ENCODE measurements around the gene MB21D2.

The MB21D2 gene

DNA sequence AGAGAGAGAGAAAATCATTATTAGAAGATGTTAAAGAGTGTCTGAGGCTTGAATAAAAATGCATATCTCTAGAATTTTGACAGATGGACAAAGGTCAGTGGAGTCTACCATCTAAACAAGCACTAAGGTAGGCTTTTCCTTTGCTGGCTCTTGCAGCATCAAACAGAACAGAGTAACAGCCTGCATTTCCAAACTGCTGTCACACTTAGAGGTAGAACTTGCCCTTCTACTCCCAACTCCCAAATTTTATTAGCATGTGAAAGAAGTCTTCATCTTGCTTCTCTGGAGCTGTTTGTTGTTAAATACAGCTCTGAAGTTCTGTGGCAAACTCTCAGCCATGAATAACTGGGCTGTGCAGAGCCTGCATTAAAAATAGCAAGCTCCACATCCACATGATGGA is 4.1 kb upstream of the MB21D2 start:
- DNase-seq (ENCODE audit: low spot score) = no peak

DNA sequence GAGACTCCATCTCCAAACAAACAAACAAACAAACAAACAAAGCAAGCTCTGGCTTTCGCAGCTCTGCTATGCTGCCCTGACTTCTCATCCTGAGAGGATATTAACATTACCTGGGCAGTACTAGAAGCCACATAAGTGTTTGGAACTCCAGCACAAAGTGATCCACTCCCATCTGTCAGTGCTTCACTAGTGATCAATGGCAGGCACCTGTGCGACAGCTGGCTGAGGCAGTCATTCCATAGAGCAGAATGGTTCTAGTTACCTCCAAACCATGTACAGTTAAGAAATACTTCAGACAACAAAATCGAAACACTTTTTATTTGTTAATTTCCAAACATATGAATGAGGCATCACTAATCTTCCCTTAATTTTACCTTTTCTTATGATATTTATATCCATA is 2.8 kb upstream of the MB21D2 start:
- no peak for DNase-seq (ENCODE audit: low spot score)

DNA sequence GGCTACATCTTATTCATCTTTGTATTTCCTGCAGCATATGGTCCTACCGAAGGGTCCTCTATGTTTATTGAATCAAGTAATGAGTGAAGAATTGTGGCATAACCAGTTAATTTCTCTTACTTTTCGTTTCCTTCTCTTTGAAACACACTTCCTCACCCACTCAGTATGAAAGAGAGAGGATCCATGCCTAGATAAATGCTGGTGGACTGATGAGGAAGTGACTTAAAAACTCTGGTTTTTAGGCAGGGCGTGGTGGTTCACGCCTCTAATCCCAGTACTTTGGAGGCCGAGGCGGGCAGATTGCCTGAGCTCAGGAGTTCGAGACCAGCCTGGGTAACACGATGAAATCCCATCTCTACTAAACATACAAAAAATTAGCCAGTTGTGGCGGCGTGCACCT is 2.2 kb upstream of the MB21D2 start:
- no peak for DNase-seq (ENCODE audit: low spot score)

DNA sequence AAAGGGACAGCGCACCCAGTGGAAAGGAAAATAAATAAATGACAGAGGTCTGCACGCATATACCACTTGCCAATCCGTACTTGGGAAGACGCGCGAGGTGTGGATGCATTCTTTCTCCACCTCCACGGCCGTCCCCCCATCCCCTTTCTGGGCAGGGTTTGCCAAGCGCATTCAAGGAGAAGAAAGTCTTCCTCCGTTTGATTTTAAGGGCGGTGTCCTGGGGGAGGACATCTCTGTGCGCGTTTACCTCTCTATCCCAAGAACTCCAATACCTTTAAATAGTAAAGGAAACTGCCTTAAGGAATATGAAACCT is 576 bp upstream of the MB21D2 start:
- DNase-seq (ENCODE audit: low spot score) = no peak

DNA sequence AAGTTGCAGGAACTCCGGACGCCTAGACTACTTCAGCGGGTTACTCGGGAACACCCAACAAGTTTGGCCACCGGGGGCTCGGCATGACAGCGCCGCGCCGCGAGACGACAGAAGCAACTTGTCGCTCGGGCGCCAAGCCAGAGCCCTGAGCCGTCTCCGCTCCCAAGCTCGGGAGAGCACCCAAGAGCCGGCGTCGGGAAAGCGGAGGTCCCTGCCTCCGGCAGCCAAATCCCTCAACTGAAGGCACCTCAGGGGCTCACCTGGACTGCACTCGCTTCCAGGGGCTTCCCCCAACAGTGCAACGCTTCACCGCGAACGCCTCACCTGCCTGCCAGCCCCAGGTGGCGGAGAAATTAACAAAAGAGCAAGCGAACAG is 640 bp downstream of the MB21D2 start:
- peak; percentile 68 for DNase-seq (ENCODE audit: low spot score)

DNA sequence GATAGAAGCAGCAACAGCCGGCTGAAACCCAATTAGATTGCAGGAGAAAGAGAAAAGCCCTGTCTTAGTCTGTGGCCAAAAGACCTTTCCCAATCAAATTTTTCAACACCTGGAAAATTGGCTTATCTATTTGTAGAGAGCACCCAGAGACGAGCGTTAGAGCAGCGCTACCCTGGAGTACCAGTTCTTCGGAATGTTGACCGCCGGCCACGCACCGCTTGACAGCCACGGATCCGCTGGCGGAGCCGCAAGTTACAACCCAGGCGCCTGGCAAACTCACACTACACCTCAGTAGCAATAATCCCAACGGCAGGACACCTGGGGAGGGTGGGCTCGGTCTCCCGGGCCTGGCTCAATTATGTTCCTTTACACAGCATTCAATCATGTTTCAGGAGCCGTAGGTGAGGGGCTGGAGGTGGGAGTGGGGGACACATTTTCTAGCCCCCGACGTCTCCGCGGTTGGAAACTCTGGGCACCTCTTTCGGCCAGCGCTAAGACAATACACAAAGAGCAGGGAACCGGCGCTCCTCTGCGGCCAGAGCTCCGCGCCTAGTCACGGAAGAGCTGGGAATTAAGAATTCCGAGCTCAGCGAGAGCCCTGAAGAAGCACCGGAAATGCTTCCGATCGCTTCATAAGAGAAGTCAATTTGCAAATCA is 1.2 kb downstream of the MB21D2 start:
- no peak for DNase-seq (ENCODE audit: low spot score)

DNA sequence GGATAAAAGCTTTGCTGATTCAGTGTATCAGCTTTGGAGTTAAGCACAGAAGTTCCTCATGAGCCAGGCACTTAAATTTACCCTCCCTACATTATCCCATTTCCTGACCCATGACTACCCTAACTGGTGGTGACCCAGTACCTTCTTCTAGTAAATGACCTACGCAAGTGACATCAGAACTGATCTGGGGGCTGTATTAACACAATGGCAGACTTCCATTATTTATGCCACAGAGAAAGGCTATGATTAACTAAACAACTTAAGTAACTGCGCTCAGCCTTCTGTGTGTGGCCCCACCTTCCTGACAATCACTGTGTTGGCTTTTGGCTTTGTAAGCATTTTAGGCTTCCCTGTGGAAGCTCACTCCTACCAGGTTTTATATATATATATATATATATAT is 1.9 kb downstream of the MB21D2 start:
- no peak for DNase-seq (ENCODE audit: low spot score)

DNA sequence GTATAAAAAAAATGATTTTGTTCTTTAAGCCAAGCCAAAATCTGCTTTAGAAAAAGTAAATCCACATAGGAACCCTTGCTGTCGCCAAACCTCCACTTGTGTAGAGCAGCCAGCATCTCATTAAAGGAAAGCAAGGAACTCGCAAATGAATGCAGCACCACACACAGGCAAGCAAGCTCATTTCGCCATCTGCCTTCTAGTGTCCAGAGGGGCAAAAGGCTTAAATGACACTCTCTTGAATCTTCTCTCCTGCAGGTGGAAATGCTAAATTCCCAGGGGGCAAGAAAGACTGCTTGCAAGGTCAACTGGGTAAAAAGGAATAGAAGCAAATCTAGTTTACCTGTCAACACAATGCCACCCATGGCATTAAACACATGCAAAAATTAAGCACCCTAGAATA is 2.4 kb downstream of the MB21D2 start:
- DNase-seq (ENCODE audit: low spot score) = peak; percentile 39

DNA sequence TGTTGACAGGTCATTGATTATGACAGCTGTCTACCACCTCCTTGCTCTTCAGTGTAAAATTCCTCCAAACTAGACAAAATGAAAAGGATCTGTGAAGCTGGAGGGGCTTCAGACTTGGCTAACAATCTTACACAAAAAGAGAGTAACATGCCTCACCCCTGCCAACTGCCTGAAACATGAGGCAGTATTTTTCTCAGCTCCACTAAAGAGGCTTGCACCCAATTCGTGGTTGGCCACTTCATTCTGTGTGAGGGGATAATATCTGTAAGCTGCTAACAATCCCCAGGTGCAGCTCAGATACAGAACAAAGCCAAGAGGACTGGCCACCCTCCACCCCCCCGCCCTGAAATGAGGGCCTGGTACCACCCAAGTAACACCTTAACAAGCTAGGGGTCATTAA is 2.8 kb downstream of the MB21D2 start:
- DNase-seq (ENCODE audit: low spot score) = no peak

DNA sequence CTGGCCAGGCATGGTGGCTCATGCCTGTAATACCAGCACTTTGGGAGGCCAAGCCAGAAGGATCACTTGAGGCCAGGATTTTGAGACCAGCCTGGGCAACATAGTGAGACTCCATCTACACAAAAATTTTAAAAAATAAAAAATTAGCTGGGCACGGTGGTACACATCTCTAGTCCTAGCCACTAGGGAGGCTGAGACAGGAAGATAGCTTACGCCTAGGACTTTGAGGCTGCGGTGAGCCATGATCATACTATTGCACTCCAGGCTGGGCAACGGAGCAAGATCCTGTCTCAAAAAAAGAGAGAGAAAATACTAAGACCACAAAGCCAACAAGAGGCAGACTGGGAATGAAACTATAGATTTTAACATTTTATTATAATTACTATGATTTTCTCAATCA is 4.1 kb downstream of the MB21D2 start:
- no peak for DNase-seq (ENCODE audit: low spot score)

DNA sequence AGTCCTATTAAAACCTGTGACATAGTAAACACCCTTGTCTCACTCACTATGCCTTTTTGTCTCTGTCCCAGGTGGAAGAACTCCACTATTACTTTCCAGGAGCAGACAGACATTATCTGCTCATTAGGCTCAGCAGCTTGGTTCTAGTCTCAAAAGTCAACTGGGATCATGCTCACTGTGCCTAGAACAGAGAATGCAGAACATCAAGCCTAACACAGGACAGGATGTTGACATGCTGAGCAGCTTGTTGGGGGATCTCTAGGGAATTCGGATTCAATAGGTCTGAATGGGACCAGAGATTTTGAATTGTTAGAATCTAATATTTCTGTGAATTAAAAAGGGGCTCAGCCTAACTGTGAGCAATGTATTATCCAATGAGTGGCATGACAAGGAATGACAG is 6.4 kb downstream of the MB21D2 start:
- DNase-seq (ENCODE audit: low spot score) = no peak

DNA sequence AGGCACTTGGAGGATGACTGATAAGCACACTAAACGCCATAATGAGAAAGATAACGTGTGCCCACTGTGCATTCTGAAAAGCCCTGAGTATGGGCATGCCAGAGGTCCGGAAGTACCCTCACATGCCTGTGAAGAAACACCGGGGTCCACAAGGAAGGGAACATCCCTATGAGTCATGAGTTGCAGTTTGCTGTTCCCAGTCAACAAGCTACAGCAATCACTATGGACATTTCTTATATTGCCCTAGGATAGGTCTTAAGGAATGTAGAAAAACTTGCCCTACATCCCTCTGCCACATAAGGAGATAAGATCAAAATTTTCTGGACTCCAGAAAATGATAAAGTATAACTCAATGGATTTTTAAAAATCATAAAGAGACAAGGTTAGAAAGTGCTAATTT is 9.9 kb downstream of the MB21D2 start:
- no peak for DNase-seq (ENCODE audit: low spot score)

DNA sequence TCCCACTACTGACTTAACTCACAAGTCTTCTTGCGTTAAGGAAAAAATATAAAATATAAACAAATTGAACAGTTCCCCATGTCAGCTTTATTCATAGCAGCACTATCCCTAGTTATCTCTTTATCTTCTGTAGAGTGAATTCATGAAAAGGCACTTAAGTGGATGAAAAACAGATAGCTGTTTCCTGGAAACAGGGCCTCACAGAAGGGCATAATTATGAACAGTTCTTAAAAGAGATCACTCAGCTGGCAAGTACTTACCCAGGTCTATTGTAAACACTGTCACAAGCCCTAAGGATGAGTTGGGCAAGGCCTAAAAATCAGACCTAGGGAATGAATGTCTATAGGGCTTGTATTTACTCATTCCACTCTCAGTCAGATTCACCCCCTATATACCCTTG is 10.7 kb downstream of the MB21D2 start:
- no peak for DNase-seq (ENCODE audit: low spot score)

DNA sequence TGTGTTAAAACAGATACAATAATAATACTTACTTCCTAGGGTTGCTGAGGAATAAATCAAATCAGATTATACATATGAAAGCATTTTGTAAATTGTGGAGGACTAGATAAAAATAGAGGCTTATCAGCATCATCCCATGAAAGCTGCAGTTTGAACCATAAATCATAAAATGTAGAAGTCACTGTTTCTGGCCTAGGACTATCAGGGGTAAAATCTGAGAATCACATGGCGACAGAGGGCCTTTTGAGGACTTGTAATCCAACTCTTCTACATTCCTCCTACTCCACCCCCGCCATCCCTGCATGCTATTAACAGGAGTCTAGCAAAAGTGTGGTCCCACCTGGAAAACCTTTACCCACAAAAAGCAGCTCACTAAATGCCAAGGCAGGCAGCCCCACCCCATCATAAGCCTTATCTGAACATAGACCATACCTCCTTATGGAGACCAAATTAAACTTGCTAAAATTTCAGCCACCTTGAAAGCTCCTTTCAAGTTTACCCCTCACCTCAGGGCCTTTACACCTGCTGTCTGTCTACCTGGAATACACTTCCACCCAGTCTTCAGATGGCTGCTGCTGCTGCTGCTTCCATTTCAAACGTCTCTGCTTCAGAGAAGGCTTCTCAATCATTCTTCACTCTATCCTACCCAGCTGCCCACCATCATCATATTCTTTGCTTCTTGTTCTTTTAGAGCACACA is 11.5 kb downstream of the MB21D2 start:
- DNase-seq (ENCODE audit: low spot score) = no peak

DNA sequence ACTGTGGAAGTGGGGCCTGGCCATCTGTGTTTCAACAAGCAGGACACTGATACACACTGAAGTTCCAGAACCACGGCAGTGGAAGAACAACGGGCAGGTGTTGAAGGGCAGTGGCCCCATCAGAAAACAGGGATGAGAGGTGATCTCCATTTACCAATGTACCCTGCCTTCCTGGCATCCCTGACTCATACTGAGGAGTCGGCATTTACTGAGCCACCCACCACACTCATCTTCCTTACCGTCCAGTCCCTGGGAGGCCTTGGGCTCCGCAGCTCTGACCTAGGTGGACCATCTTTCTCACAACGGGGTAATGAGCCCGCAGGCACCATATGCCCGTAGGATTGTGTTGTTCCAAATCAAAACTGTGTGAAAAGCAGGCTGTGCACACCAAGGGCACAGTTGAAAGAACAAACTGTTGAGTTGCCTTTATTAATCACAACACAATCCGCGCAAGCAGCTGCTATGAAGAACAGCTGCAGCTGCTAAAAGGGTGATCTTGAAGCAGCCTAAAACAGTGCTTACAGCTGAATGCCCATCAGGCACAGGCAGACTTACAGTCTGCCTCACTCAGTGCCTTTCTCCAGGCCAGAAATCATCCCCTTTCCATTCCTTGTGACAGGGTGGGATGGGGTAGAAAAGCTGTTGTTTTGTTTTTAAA is 12.9 kb downstream of the MB21D2 start:
- no peak for DNase-seq (ENCODE audit: low spot score)

DNA sequence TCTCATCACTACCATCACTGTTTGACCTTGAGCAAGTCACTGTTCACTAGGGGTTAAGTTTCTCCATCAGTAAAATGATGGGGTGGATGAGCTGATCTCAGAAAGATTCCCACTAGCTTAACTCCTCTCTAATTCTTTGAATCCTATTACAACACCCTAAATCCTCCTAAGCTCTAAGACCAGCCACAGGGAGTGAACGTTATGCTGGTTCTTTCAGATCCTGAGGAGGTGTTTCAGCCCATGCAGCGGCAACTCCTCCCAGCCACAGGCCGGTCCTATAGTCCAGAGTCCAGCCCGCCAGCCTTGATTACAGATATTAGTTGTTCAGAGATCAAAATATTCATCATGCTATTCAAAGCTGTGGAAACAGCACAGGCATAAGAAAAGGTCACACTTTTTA is 15.1 kb downstream of the MB21D2 start:
- no peak for DNase-seq (ENCODE audit: low spot score)

DNA sequence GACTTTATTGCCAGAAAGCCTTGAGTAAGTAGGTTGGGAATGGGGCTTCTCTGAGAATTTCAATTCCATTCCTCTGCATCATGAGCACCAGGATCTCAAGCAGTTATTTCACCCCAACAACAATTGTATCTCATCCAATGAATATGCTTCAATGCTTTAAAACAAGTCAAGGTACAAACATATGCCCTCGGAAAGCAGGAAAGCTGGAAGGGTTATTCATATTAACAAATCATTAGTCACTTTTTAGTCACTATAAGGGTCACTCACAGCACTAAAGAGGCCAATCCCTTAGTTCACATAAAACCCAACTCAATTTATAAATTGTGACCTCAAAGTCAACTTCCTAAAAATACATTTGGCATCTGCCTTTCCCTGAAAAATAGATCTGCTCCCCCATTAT is 16.2 kb downstream of the MB21D2 start:
- no peak for DNase-seq (ENCODE audit: low spot score)

DNA sequence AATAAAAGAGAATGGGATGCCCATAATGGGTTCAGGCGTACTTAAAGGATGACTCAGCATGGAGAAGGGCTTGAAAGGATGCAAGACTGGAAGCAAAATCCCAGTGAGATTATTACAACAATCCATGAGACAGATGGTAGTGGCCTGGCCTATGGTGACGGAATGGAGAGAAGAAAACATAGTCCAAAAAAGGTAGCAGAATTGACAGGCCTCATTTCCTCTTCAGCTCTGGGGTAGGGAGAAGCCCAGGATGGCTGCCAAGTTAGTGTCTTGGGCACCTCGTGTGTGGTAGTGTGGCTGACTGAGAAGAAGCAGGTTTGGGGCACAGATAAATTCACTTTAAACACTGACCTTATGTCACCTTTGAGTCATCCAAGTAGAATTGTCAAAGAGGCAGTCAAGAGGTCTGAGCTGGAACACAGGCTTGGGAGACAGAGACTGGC is 18.1 kb downstream of the MB21D2 start:
- DNase-seq (ENCODE audit: low spot score) = no peak

DNA sequence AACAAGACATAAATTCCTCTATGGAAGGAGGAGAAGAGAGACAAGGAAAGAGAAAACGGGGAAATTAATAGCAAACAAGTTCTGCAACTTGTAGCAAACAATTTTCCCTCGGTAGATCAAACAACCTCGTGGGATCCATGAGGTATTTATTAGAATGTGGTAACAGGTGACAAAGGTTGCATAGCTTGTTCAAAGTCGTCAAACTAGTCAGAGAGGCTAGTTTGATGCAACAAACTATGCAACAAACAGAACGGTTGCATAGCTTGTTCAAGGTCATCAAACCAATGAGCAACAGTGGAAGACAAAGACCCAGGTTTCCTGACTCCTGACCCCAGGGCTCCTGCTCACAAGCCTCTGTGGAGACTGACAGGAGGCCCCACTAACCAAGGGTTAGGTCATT is 20.7 kb downstream of the MB21D2 start:
- no peak for DNase-seq (ENCODE audit: low spot score)

DNA sequence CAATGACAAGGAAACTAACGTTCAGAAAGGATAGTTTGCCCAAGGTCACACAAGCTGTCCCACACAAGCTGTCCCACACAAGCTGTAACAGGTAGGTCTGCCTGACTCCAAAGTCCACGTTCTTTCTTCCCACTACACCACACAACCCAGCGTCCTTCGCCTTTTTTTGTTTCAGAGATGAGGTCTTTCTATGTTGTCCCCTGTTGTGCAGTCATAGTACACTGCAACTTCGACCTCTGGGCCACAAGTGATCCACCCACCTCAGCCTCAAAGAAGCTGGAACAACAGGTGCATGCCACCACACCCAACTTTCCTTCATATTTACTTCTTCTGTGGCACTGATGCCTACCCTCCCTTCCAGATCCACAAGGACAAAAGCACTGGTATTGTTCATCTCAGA is 21.4 kb downstream of the MB21D2 start:
- DNase-seq (ENCODE audit: low spot score) = no peak

DNA sequence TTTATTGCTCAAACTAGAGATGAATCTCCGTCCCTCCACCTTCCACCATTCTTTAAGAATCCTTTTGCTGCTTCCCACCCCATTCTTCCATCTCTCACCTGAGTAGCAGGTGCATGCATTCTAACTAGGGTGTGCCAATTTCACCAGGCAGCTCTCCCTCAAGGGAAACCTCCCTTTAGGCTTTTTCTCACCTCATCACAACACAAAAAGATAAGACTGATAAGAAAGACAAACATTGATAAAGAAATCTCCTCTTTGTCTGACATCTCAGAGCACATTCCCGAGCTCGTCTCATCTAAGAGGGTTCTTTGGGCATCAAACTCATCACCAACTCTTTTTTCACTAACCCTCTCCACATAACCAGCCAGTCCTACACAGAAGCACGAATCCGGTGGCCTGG is 23.0 kb downstream of the MB21D2 start:
- DNase-seq (ENCODE audit: low spot score) = no peak

DNA sequence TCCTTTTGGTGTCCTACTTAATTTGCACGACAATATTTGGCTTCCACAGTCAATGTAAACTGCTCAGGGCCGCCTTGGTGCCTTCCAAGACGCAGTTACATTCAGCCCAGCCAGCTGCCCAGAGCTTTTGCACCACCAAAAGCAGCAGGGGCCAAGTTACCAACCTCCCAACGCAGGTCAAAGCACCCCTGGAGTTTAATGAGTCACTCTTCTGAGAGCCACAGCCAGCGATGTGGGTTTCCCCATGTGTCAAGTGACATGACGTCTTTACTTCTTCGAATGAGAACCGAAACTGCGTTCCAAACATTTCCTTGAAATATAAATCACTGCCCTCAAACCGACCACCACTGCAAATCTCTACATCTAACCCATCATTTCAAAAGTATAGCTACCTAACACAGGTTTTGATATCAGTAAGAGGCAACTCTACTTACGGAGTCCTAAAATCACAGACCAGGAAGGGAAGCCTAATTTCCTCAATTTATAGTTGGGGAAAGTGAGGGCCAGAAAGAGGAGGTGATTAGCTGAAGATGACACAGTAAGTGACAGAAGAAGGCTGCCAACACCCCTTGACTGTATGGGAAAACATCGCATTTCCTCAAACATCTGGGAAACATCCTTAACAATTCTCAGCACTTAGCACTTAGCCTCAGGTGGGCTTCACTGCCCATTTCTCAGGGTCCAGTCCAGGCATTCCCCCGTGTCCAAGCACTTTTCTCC is 24.5 kb downstream of the MB21D2 start:
- peak; percentile 6 for DNase-seq (ENCODE audit: low spot score)
